ENCODE measurements around the gene SMTNL2. TPM values are rescaled to one million over a fixed set of nuclear protein-coding genes. Genes with fewer than 3 reads are reported as not detected.
A peak's percentile ranks its signal among the peaks of the same experiment; 100 is the strongest.

Gene SMTNL2
- total and polyA plus RNA-seq, 9 of the 15 experiments (the other 6 are each of a cell fraction or from before 2014, with no cell fraction given): not detected

- no peak for TF ChIP-seq HMG20A (CRISPR knock-in tag; conservative IDR thresholded peaks at IDR 0.05)
- no peak for TF ChIP-seq ZNF263 (CRISPR knock-in tag; IDR thresholded peaks at IDR 0.05; ENCODE audit: borderline replicate concordance)
- TF ChIP-seq ZBTB33 (CRISPR knock-in tag; IDR thresholded peaks at IDR 0.05): peak; percentile 52; the same call in 1 of the 2 replicates
- 0 out of 2 replicates have a peak, but pooled peaks have one; percentile 5 for TF ChIP-seq SMC3 (conservative IDR thresholded peaks at IDR 0.05; ENCODE audit: insufficient read depth, low read depth, low read length)
- TF ChIP-seq POLR2G (IDR thresholded peaks at IDR 0.05; ENCODE audit: low read depth, low read length): peak; percentile 17; the same call in 1 of the 2 replicates
- no peak for TF ChIP-seq ZNF224 (CRISPR knock-in tag; IDR thresholded peaks at IDR 0.05)
- TF ChIP-seq ZNF740 (CRISPR knock-in tag; IDR thresholded peaks at IDR 0.05): no peak
- TF ChIP-seq ZNF740 (tag; IDR thresholded peaks at IDR 0.05): no peak
- TF ChIP-seq SNRNP70 (optimal IDR thresholded peaks at IDR 0.05; ENCODE audit: low read depth, low read length): no peak
- peak; percentile 53 to 99 (median 81) for TF ChIP-seq CTCF (IDR thresholded peaks at IDR 0.05 in 2 of 3, conservative IDR thresholded peaks at IDR 0.05 in 1 of 3; ENCODE audit: insufficient read depth in 2 of 3, low read depth in 1 of 3, low read length in 3 of 3)
- TF ChIP-seq RAD21 (CRISPR knock-in tag; conservative IDR thresholded peaks at IDR 0.05 in 1 of 2, IDR thresholded peaks at IDR 0.05 in 1 of 2): peak in 1 of 2 experiments; percentile 46; a peak in 2 of 4 replicates
- TF ChIP-seq CTCFL (IDR thresholded peaks at IDR 0.05; ENCODE audit: borderline replicate concordance, insufficient read depth, low read depth, low read length, poor library complexity, severe bottlenecking): peak; percentile 18
- no peak for TF ChIP-seq CHCHD3 (CRISPR knock-in tag; IDR thresholded peaks at IDR 0.05)
- no TSS peak for BruUV-seq (replicated peaks)
- Histone ChIP-seq H3K4me3 (no peak overlapping the region), H3K4me1 (replicated peaks in 1 of 2; ENCODE audit: control insufficient read depth in 2 of 2, insufficient read depth in 2 of 2, low read length in 2 of 2) (peaks cover 0 to 77% of the 10 kb centered on the region in 2 experiments; a peak in 3 of 5 replicates), H4K20me1 (replicated peaks; ENCODE audit: control insufficient read depth, insufficient read depth, low read length) (no peaks in the 10 kb centered on the region; the same call in 1 of the 2 replicates), H2AFZ (ENCODE audit: low read depth, low read length) (no peak overlapping the region), H3K27me3 (ENCODE audit: control insufficient read depth in 2 of 2, insufficient read depth in 2 of 2, low read length in 2 of 2) (no peaks in the 10 kb centered on the region), H3K36me3 (ENCODE audit: control insufficient read depth, insufficient read depth, low read length) (peaks cover 75% of the 10 kb centered on the region; the same call in 2 of the 3 replicates), H3K9me3 (replicated peaks; ENCODE audit: control insufficient read depth, insufficient read depth, low read depth, low read length) (no peaks in the 10 kb centered on the region), H3K27ac (ENCODE audit: extremely low read depth, low read depth, low read length) (no peak overlapping the region), H3K9ac (ENCODE audit: insufficient read depth in 1 of 2, low read depth in 2 of 2, low read length in 2 of 2) (no peak overlapping the region), H3K9me1 (ENCODE audit: control insufficient read depth, insufficient read depth, low read length) (no peaks in the 10 kb centered on the region), H3K4me2 (ENCODE audit: insufficient read depth, low read length) (no peak overlapping the region), H3K79me2 (ENCODE audit: control insufficient read depth, insufficient read depth, low read length) (no peaks in the 10 kb centered on the region)
- in situ Hi-C loops (cut with MboI) (no loop called here), intact Hi-C loops (cut with micrococcal nuclease) (loop anchor here (5.0 kb wide), 1 partner anchor 118 kb away; no protein-coding TSS in a partner anchor)
- DNase-seq (ENCODE audit: extremely low read depth in 1 of 4, low spot score in 3 of 4) (peak in 3 of 4 experiments; percentile 30 to 49 (median 38)), FAIRE-seq (no peak), ATAC-seq (peak; percentile 51)
- ChIA-PET POLR2A (no interaction called here), CTCF (ENCODE audit: low intra/inter-chr PET ratio) (interaction anchor here (0.9 kb wide), 1 partner anchor 325 kb away, joined by 3 read pairs; no protein-coding TSS in a partner anchor)
- WGBS (ENCODE audit: insufficient coverage, low coverage, missing lambda C conversion rate): no CpG with 5 or more reads among the region's 14 CpGs
Observed at GRCh38 chr17:4540224-4540651, 44.1 kb upstream of the SMTNL2 start.
